Occipital lobe (tissue), 2 donors: Measurements from ENCODE around the gene FBXL13. TPM values are rescaled to one million over a fixed set of nuclear protein-coding genes. Genes with fewer than 3 reads are reported as not detected.
"Not testable (repeated sequence)": the region's sequence is repeated elsewhere in the genome, so short reads cannot be mapped to it uniquely, and the experiment has no call there.

ENCODE experiments used
- DNase-seq: peaks from one replicate; lab custom pipeline; 2025; lab: John Stamatoyannopoulos, UW
- total RNA-seq: library from RNA; depleted of rRNA; stranded (reverse); fragments of >200 nt; gene quantifications from one replicate; pipeline ENCODE4 v1.2.3, GENCODE V29; 2014

The FBXL13 gene
- total RNA-seq, 1 donor from 2014 or later: 5.0 TPM

GRCh38 chr7:103025341-103025740, 49.3 kb downstream of the FBXL13 start:
- DNase-seq: no peak

GRCh38 chr7:103023578-103023977, 51.0 kb downstream of the FBXL13 start:
- not testable (repeated sequence) for DNase-seq

GRCh38 chr7:103021490-103021889, 53.1 kb downstream of the FBXL13 start:
- DNase-seq: not testable (repeated sequence)

- not testable (repeated sequence) for DNase-seq
Observed at GRCh38 chr7:103020876-103021275, 53.7 kb downstream of the FBXL13 start.

GRCh38 chr7:103018295-103018694, 56.3 kb downstream of the FBXL13 start:
- DNase-seq: not testable (repeated sequence)

- DNase-seq: no peak
Observed at GRCh38 chr7:103011650-103012049, 62.9 kb downstream of the FBXL13 start.

GRCh38 chr7:103010211-103010610, 64.4 kb downstream of the FBXL13 start:
- DNase-seq: no peak

GRCh38 chr7:103009466-103010185, 65.0 kb downstream of the FBXL13 start:
- no peak for DNase-seq

GRCh38 chr7:103003004-103003403, 71.6 kb downstream of the FBXL13 start:
- no peak for DNase-seq

GRCh38 chr7:103001210-103001609, 73.4 kb downstream of the FBXL13 start:
- DNase-seq: no peak

GRCh38 chr7:102996957-102997356, 77.6 kb downstream of the FBXL13 start:
- DNase-seq: no peak

GRCh38 chr7:102995609-102996008, 79.0 kb downstream of the FBXL13 start:
- not testable (repeated sequence) for DNase-seq

- DNase-seq: no peak
Observed at GRCh38 chr7:102994567-102994966, 80.0 kb downstream of the FBXL13 start.

GRCh38 chr7:102993718-102994029, 80.9 kb downstream of the FBXL13 start:
- DNase-seq: no peak

- DNase-seq: no peak
Observed at GRCh38 chr7:102992938-102993717, 81.5 kb downstream of the FBXL13 start.

- DNase-seq: no peak
Observed at GRCh38 chr7:102992509-102992937, 82.1 kb downstream of the FBXL13 start.

- DNase-seq: no peak
Observed at GRCh38 chr7:102991540-102992214, 82.9 kb downstream of the FBXL13 start.

GRCh38 chr7:102991077-102991539, 83.5 kb downstream of the FBXL13 start:
- DNase-seq: no peak

GRCh38 chr7:102990642-102991041, 84.0 kb downstream of the FBXL13 start:
- no peak for DNase-seq

GRCh38 chr7:102988631-102989560, 85.7 kb downstream of the FBXL13 start:
- DNase-seq: no peak

- DNase-seq: no peak
Observed at GRCh38 chr7:102988088-102988487, 86.5 kb downstream of the FBXL13 start.
